Measurements from ENCODE around the gene LMF1. TPM values are rescaled to one million over a fixed set of nuclear protein-coding genes. Genes with fewer than 3 reads are reported as not detected.

The LMF1 gene
- total RNA-seq, 1 donor from 2014 or later, result 26.2 TPM

DNA sequence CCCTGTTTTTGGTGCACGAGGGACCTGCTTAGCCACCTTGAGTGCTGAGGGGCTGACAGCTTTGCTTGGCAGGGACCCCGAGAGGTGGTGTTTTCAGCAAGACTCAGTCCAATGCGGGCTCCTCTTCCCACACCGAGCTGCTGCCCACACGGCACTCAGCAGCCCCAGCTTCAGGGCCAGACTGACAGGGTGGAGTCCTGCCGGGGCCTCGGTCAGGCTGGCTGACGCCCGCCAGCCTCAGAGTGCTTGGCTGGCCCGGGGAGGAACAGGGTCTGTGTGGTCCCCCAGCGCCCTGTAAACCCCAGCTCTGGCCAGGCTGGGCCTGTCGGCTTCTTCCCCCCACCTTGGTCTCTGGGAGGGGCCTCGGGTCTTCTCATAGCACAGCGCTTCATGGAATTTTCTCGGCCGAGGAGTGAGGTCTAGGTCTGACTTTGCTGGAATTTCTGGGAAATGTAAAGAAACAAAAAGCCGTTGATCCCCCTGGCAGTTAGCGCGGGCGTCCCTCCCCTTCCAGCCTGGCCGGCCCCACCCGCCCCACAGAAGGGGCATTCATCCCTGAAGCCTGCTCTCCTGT, 13.4 kb upstream of the LMF1 start:
- peaks cover 25% of the 10 kb centered on the region for H3K27me3 Mint-ChIP-seq
- H3K4me3 Mint-ChIP-seq (ENCODE audit: low read depth), result no peak overlapping the region
- no peaks in the 10 kb centered on the region for H3K9me3 Mint-ChIP-seq (ENCODE audit: low read depth)
- TF ChIP-seq, protein P1, sequence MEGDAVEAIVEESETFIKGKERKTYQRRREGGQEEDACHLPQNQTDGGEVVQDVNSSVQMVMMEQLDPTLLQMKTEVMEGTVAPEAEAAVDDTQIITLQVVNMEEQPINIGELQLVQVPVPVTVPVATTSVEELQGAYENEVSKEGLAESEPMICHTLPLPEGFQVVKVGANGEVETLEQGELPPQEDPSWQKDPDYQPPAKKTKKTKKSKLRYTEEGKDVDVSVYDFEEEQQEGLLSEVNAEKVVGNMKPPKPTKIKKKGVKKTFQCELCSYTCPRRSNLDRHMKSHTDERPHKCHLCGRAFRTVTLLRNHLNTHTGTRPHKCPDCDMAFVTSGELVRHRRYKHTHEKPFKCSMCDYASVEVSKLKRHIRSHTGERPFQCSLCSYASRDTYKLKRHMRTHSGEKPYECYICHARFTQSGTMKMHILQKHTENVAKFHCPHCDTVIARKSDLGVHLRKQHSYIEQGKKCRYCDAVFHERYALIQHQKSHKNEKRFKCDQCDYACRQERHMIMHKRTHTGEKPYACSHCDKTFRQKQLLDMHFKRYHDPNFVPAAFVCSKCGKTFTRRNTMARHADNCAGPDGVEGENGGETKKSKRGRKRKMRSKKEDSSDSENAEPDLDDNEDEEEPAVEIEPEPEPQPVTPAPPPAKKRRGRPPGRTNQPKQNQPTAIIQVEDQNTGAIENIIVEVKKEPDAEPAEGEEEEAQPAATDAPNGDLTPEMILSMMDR (IDR thresholded peaks at IDR 0.05; ENCODE audit: unreplicated experiment), result no peak
- no peak overlapping the region for H3K27ac Mint-ChIP-seq
- H3K4me1 Mint-ChIP-seq (ENCODE audit: low read depth), result peaks cover 1% of the 10 kb centered on the region
- peaks cover 2% of the 10 kb centered on the region for H3K36me3 Mint-ChIP-seq (ENCODE audit: insufficient read depth)
- no peak for DNase-seq (ENCODE audit: low spot score, unreplicated experiment)

DNA sequence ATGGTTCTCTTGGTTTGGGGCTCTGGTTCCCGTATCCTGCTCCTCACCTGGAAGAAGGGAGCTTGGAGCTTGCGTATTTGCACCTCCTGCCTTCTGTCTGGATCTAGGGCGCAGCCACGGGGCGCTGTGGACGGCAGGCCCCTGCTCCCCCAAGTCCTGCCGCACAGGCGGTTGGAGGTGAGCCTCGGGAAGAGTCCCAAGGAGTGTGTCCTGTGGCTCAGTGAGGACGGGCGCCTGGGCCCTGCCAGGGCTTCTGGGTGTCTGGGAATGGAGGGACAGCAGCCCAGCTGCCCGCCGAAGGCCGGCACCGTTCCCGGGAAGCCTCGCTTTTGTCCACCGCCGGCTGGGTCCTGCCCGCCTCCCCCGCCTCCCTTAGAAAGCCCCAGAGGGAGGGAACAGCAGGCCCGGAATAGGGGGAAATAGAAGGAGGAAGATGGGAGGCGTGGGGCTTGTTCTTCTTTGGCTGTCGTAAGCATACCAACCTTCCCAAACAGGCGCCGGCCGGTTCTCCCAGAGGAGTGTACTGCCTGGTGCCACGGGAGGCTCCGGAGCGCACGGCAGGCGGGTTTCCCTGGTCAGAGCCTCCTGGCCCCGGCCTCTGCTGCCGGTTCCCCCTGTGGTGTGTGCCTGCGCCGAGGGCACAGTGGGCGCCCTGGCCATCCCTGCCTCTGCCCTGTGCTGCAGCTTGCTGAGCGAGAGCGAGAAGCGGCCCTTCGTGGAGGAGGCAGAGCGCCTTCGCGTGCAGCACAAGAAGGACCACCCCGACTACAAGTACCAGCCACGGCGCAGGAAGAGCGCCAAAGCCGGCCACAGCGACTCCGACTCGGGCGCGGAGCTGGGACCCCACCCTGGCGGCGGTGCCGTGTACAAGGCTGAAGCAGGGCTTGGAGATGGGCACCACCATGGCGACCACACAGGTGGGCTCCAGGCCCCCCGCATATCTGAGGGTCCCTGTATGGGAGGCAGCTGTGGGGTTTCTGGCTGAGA, 12.6 kb upstream of the LMF1 start:
- no peak for DNase-seq (ENCODE audit: low spot score, unreplicated experiment)
- Mint-ChIP-seq H3K9me3 (ENCODE audit: low read depth) (no peaks in the 10 kb centered on the region), H3K27ac (no peak overlapping the region), H3K4me1 (ENCODE audit: low read depth) (peaks cover 1% of the 10 kb centered on the region), H3K27me3 (peaks cover 33% of the 10 kb centered on the region), H3K36me3 (ENCODE audit: insufficient read depth) (peaks cover 2% of the 10 kb centered on the region), H3K4me3 (ENCODE audit: low read depth) (peak overlapping the region; percentile 58)
- TF ChIP-seq, protein P1 (IDR thresholded peaks at IDR 0.05; ENCODE audit: unreplicated experiment), result no peak

DNA sequence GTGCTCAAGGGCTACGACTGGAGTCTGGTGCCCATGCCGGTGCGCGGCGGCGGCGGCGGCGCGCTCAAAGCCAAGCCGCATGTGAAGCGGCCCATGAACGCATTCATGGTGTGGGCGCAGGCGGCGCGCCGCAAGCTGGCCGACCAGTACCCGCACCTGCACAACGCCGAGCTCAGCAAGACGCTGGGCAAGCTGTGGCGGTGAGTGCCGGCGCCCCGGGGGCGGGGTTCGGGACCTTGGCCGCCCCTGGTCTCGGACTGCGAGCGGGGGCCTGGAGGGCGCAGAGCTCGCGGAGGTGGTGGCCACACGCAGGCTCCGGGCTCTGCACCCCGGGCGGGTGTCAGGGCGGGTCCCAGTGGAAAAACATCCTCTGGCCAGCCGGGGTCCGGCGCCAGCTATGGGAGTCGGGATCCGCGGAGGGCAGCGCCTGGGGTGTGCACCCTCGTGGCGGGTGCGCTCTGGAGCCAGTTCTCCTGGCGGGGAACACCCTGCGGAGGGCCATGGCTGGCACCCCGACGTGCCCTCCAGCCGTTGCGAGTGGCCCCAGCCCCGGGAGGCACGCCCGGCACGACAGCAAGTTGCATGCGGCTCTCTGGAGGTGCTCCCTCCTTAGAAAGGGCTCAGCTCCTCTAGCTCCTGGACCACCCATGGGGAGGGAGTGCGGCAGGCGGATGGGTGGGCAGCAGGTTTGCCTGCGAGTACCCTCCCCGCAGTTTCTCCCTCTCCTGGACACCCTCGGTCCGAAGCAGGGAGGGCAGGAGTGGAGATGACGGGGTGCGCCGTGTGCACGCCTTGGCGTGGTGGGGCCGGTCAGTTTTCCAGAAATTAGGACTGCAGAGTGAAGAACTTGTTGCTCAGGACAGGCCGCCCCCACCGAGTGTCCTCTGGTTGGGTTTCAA, 11.6 kb upstream of the LMF1 start:
- peaks cover 1% of the 10 kb centered on the region for H3K4me1 Mint-ChIP-seq (ENCODE audit: low read depth)
- TF ChIP-seq, protein P1 (IDR thresholded peaks at IDR 0.05; ENCODE audit: unreplicated experiment), result no peak
- H3K27ac Mint-ChIP-seq, result no peak overlapping the region
- peaks cover 2% of the 10 kb centered on the region for H3K36me3 Mint-ChIP-seq (ENCODE audit: insufficient read depth)
- H3K4me3 Mint-ChIP-seq (ENCODE audit: low read depth), result peak overlapping the region; percentile 58
- no peak for DNase-seq (ENCODE audit: low spot score, unreplicated experiment)
- no peaks in the 10 kb centered on the region for H3K9me3 Mint-ChIP-seq (ENCODE audit: low read depth)
- H3K27me3 Mint-ChIP-seq, result peaks cover 40% of the 10 kb centered on the region

DNA sequence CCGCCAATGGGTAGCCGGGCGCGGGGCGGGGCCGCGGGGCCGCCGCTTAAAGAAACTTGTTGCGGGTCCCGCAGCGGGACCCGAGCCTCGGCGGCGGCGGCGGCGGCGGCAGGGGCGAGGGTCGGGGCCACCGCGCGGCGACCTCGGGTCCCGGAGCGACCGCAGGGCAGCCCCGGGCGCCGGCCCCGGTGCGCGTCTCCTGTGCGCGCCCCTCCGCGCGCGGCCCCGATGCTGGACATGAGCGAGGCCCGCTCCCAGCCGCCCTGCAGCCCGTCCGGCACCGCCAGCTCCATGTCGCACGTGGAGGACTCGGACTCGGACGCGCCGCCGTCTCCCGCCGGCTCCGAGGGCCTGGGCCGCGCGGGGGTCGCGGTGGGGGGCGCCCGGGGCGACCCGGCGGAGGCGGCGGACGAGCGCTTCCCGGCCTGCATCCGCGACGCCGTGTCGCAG, 10.9 kb upstream of the LMF1 start, which contains the start of gene SOX8:
Gene SOX8 (plus strand): TSS at position 76 of the 450 bp plus-strand sequence. CDS start 153 bp downstream, at position 229.
- H3K4me1 Mint-ChIP-seq (ENCODE audit: low read depth), result peaks cover 1% of the 10 kb centered on the region
- no peak for DNase-seq (ENCODE audit: low spot score, unreplicated experiment)
- TF ChIP-seq, protein P1 (IDR thresholded peaks at IDR 0.05; ENCODE audit: unreplicated experiment), result no peak
- H3K9me3 Mint-ChIP-seq (ENCODE audit: low read depth), result no peaks in the 10 kb centered on the region
- peaks cover 2% of the 10 kb centered on the region for H3K36me3 Mint-ChIP-seq (ENCODE audit: insufficient read depth)
- peaks cover 41% of the 10 kb centered on the region for H3K27me3 Mint-ChIP-seq
- peak within 1 kb of the TSS; percentile 77 for H3K4me3 Mint-ChIP-seq (ENCODE audit: low read depth)
- H3K27ac Mint-ChIP-seq, result peak within 1 kb of the TSS; percentile 82

DNA sequence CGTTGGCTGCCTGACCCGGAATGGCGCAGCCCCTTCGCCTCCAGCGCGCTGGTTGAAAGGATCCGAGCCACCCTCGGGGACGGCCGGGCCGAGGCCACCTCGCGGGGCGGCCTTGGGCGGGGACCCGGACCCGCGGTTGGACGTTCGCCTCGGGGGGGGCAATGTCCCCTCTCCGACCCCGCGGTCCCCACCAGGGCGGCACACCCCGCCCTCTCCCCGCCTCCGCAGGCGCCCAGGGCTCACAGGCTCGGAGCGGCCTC, 9.7 kb upstream of the LMF1 start:
- peaks cover 1% of the 10 kb centered on the region for H3K4me1 Mint-ChIP-seq (ENCODE audit: low read depth)
- H3K27ac Mint-ChIP-seq, result no peak overlapping the region
- H3K4me3 Mint-ChIP-seq (ENCODE audit: low read depth), result no peak overlapping the region
- DNase-seq (ENCODE audit: low spot score, unreplicated experiment), result no peak
- TF ChIP-seq, protein P1 (IDR thresholded peaks at IDR 0.05; ENCODE audit: unreplicated experiment), result no peak
- H3K36me3 Mint-ChIP-seq (ENCODE audit: insufficient read depth), result no peaks in the 10 kb centered on the region
- peaks cover 37% of the 10 kb centered on the region for H3K27me3 Mint-ChIP-seq
- H3K9me3 Mint-ChIP-seq (ENCODE audit: low read depth), result no peaks in the 10 kb centered on the region

Measured in progenitor cell of endocrine pancreas (in vitro differentiated cells).